PC-3 (cell line): ENCODE results near the gene SYP.

Experiments used
- CTCF ChIP-seq: fragments of 300-600 bp; sonication (generic); conservative IDR thresholded peaks from 2 replicates; pipeline ENCODE4 v1.5.1; 2017; ENCODE audit warnings: antibody characterized with exemption, low read depth, mild to moderate bottlenecking, low read length
- EZH2 ChIP-seq: fragments of 300-600 bp; sonication (generic); IDR thresholded peaks from one replicate; pipeline ENCODE4 v1.6.1; 2017; ENCODE audit warnings: antibody characterized with exemption, mild to moderate bottlenecking, low read length; ENCODE audit not compliant: unreplicated experiment
- EZH2phosphoT487 ChIP-seq: fragments of 300-600 bp; sonication (generic); IDR thresholded peaks from 2 replicates; pipeline ENCODE4 v1.6.1; 2018; ENCODE audit warnings: mild to moderate bottlenecking, antibody characterized with exemption, low read length, borderline replicate concordance

- TF ChIP-seq CTCF (no peak), EZH2 (no peak), EZH2phosphoT487 (no peak)
Observed at GRCh38 chrX:49164589-49165360, 35.2 kb downstream of the SYP start.
